ENCODE results near the gene NMNAT3.

GRCh38 chr3:139577346-139577745, 100.4 kb downstream of the NMNAT3 start:
- TF ChIP-seq POLR2A (IDR thresholded peaks at IDR 0.05; ENCODE audit: low read depth, low read length) (no peak), POLR2AphosphoS5 (IDR thresholded peaks at IDR 0.05; ENCODE audit: low read depth, low read length) (no peak)
